HG02852 (cell line): ENCODE data around the gene CNTN4.

Source experiments
- ATAC-seq: cut with Tn5 transposase; IDR thresholded peaks from one replicate; pipeline ENCODE4 v1.9.1; 2021; ENCODE audit warnings: mild to moderate bottlenecking, moderate library complexity; ENCODE audit not compliant: unreplicated experiment

CNTN4 gene

GRCh38 chr3:2847062-2847841 lies 748.6 kb downstream of the CNTN4 start:
- ATAC-seq = no peak

DNA sequence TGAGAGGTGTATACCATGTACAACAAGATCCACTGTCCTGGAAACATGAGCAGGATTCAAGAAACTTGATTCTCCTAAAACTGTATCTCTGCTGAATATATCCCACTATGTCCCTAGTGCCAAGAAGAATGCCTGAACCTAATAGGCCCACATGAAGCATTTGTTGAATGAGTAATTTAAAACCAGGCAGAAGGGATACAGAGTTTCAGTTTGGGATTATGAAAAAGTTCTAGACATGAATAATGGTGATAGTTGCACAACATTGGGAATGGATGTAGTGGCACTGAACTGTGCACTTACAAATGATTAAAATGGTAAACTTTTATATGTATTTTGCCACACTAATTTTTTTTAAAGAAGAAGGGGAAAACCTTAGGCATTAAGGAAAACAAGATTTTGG lies 750.4 kb downstream of the CNTN4 start:
- no peak for ATAC-seq

DNA sequence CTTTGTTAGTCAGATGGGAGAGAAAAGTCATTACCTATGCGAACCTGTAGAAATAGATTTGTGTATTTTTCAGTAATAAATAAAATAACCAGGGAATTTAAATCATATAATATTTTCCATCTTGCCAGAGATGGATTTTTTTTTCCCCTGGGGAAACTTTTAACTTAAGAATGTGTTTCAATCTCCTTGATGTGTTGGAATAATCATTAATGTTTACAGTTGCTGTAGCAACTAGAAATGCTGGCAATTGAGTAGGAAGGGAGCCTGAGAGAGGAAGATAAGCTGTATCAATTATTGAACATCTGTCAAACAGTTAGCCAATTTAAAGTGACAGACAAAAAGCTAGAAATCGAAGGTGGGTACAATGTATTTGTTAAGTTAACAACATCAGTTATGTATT lies 752.0 kb downstream of the CNTN4 start:
- no peak for ATAC-seq

- ATAC-seq = no peak
These were observed 752.7 kb downstream of the CNTN4 start for GRCh38 chr3:2851361-2851760.

GRCh38 chr3:2851835-2852234 lies 753.2 kb downstream of the CNTN4 start:
- ATAC-seq = no peak

DNA sequence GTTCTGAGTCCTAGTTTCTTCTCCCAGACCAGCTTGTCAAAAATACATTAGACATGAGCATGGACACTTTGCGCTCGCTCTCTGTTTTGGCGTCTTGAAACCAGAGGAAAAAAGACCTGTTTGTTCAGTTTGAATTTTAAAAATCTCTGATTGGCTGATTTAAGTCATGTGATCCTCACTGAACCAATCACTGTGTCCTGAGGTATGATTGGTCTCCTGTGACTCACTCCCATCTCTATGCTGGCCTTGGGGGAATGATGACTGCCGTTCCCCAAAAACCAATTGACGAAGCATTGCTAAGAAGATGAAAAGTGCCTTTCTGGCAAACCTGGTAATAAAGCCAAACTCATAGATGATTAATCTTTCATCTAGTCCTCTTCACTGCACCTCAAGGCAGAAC lies 755.0 kb downstream of the CNTN4 start:
- ATAC-seq = no peak

DNA sequence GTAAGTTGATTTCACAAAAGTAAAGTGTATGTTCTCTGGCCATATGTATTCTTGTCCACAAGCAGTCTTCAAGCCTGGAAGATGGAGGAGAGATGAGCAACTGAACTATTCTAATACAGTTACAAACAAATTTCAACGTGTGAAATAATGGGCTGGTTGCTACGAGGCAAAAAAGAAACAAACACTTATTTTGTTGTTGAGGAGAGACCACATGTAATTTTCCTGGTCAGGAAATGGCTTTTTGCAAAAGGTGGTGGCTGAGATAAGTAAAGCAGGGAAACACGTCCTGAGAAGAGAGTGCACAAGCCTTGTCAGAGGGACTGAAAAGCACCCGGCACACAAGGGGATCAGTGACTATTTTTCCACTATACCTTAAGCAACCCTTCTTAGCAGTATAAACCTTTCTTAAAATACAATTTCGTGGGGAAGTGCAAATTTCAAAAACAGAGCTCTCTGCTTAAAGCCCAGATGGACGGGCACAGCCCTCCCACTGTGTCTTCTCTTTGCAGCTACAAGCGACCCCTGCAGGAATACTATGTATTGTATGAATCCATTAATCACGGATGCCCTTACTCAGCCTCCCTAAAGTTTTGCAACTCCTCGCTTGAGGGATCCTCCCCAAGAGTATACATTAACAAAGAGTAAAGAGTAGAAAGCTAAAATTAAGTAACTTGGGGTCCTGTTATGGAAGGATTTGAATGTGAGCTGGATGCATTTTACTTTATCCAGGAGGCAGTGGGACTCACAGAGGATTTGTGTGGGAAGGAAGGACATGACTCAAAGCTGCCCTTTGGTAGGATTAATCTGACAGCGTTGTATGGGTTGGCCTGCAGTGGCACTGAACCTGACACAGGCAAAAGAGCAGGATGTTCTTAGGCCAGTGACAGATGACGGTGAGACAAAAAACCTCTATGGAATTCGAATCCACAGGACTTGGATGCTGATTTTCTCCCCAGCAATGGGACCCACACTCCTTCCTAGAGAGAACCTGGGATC lies 757.8 kb downstream of the CNTN4 start:
- ATAC-seq = no peak

- no peak for ATAC-seq
These were observed 762.0 kb downstream of the CNTN4 start for GRCh38 chr3:2860626-2861025.

DNA sequence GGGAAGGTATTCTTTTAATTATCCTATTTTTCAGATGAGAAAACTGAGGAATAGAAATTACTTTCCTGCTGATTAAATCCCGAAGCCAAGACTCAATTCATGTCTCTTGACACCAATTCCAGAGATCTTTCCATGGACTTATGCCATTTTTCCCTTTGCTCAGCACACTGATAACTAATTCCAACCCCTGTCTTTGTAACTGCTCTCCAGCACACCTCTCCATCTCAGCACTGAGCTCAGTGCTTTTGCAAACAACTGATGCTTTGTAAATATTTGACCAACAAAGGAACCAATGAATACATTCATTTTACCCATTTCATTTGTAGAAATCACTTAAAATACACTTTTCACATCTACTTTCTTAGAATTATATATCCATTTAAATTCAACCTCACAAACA lies 762.5 kb downstream of the CNTN4 start:
- no peak for ATAC-seq

DNA sequence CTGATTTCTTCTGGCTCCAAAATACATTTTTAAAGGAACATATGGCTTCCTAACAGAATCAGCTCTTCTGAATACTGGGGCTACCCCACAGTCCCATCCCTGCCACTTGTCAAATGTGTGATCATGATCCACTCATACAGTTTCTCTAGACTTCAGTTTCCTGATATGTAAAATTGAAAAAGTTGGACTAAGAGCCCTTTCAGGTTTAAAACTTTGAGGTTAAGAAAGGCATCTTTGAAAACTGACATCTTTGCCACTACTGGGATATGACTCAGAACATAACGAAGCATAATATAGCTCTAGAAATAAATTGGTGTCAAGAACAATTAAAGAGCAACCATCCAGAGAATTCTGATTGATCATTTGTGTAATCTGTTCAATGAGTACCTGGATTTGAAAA lies 763.3 kb downstream of the CNTN4 start:
- no peak for ATAC-seq

GRCh38 chr3:2862366-2862765 lies 763.7 kb downstream of the CNTN4 start:
- no peak for ATAC-seq

DNA sequence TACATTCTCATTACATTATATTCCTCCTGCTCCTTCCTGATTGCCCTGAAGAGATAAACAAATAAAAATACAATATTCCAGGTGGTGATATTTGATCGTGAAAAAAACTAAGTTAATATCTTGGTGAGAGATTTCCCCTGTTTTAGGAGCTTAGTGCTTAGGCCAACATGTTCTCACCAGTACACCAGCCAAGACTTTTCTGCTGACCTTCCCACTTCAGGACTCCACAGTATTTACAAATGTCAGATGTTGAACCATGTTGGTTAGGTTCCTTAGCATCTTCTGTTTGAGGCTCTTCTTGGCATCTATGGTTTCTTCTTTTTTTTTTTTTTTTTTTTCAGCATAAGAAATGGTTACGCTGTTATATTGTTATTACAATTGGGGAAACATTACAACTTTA lies 764.5 kb downstream of the CNTN4 start:
- no peak for ATAC-seq

- ATAC-seq = no peak
These were observed 771.2 kb downstream of the CNTN4 start for GRCh38 chr3:2869905-2870304.

- no peak for ATAC-seq
These were observed 772.2 kb downstream of the CNTN4 start for GRCh38 chr3:2870724-2871333.

DNA sequence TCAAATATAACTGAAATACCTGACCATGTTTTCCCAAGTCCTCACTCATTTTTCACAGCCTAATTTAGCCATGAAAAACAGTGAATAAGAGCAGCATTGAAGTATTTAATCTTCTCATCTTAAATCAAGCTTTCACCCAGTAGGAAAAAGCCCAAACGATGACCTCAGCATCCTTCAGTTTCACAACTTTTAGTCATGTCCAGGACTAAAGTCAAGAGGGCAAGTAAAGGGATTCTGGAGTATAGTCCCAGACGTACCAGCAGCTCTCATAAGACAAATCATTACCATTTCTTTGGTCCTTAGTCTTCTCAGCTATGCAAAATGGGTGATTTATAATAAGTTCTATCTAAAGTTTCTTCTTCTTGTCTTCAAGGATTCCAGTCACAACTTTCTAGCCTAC lies 774.2 kb downstream of the CNTN4 start:
- no peak for ATAC-seq

DNA sequence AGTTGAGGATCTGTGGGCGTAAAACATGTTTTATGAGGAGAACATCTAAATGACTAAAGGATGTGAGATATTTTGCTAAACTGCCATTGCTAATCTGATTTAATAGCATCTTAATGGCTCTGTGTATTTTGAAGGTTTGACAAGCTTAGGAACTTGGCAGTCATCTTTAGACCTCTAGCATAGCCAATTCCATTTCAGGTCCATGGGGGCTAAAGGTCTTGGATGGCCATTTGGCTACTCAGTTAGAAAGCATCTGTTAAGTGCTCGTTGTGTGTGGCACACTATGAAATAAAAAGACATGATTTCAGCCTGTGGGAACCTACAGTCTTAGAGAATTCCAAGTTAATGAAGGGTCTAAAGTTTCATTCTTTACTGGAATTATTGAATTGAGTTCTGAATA lies 775.3 kb downstream of the CNTN4 start:
- no peak for ATAC-seq

GRCh38 chr3:2875699-2876098 lies 777.0 kb downstream of the CNTN4 start:
- no peak for ATAC-seq

DNA sequence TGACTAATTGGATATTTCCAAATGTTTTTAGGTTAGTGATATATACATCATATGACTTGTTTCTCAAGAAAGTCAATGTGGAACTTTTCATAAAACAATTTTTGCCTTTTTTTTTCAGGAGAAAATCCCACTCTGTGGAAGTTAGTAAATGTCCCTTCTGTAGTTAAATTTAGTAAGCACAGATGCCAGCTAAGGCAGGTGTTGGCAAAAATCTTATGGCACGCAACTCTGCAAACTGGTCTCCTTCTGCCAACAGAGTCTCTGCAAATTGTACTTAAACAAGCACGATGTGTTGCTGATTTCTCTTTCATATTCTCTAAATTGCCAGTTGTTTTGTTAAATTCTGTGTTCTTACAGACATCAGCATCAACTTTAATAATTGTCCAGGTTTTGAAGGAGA lies 777.7 kb downstream of the CNTN4 start:
- ATAC-seq = no peak

GRCh38 chr3:2879023-2879422 lies 780.4 kb downstream of the CNTN4 start:
- no peak for ATAC-seq

- ATAC-seq = no peak
These were observed 780.9 kb downstream of the CNTN4 start for GRCh38 chr3:2879587-2879986.

DNA sequence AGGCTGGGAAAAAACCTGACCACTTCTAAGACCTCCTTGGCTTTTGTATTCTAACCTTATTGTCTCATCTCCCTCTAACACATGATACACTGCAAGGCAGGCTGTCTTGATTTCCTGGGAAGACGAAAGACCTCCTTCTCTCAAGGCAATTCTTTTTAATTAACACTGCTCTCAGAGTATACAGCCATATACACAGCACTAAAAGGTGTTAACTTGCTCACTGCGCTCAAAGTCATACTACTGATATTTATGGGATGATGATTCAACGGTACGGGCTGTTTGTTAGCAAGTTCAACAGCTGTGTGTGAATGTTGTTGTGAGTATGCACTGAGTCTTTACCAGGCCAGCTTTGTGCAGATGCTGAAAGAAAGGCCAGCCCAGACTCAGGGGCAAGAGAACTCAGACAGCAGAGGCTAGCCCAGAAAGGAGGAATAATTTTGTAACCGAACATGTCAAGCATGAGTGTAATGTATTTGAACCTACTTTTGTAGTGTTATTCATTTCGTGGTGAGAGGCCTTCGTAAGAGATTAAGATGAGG lies 781.6 kb downstream of the CNTN4 start:
- no peak for ATAC-seq
